ENCODE data around the gene TRPC5OS.

- TF ChIP-seq CTCF (IDR thresholded peaks at IDR 0.05; ENCODE audit: insufficient read depth, low read length) = no peak
- TF ChIP-seq SPI1 (IDR thresholded peaks at IDR 0.05; ENCODE audit: borderline replicate concordance, low read depth) = no peak
- no peak for TF ChIP-seq POLR2AphosphoS5 (IDR thresholded peaks at IDR 0.05; ENCODE audit: low read depth)
These were observed 27.4 kb upstream of the TRPC5OS start for GRCh38 chrX:111848541-111848940.

All from HL-60 (cell line).